ENCODE data around the gene SSU72. TPM values are rescaled to one million over a fixed set of nuclear protein-coding genes. Genes with fewer than 3 reads are reported as not detected.
"Not testable (repeated sequence)": the region's sequence is repeated elsewhere in the genome, so short reads cannot be mapped to it uniquely, and the experiment has no call there.

SSU72 gene
- total RNA-seq, 2 experiments from 2014 or later = 111 to 113 TPM

GRCh38 chr1:1538334-1538733, 36.3 kb downstream of the SSU72 start:
- no peak for DNase-seq
- POLR2A ChIA-PET = interaction anchor here (1.0 to 1.2 kb wide), 2 partner anchors 9 to 21 kb away, joined by 3 read pairs; no protein-coding TSS in a partner anchor
- Mint-ChIP-seq H3K4me1 (no peaks in the 10 kb centered on the region), H3K4me3 (no peak overlapping the region), H3K36me3 (ENCODE audit: low read depth) (peaks cover 2% of the 10 kb centered on the region), H3K27me3 (no peaks in the 10 kb centered on the region), H3K27ac (no peak overlapping the region), H3K9me3 (no peaks in the 10 kb centered on the region)
- CTCF ChIA-PET = no interaction called here

GRCh38 chr1:1537626-1538250, 36.9 kb downstream of the SSU72 start:
- ChIA-PET CTCF (no interaction called here), POLR2A (interaction anchor here (1.2 kb wide), 1 partner anchor 22 kb away, joined by 3 read pairs; no protein-coding TSS in a partner anchor)
- H3K27ac Mint-ChIP-seq = no peak overlapping the region
- no peaks in the 10 kb centered on the region for H3K27me3 Mint-ChIP-seq
- DNase-seq = no peak
- H3K9me3 Mint-ChIP-seq = no peaks in the 10 kb centered on the region
- H3K36me3 Mint-ChIP-seq (ENCODE audit: low read depth) = peaks cover 4% of the 10 kb centered on the region
- H3K4me3 Mint-ChIP-seq = no peak overlapping the region
- no peaks in the 10 kb centered on the region for H3K4me1 Mint-ChIP-seq

GRCh38 chr1:1536938-1537546, 37.6 kb downstream of the SSU72 start:
- peaks cover 6% of the 10 kb centered on the region for H3K36me3 Mint-ChIP-seq (ENCODE audit: low read depth)
- H3K27ac Mint-ChIP-seq = no peak overlapping the region
- no peak for DNase-seq
- H3K9me3 Mint-ChIP-seq = peaks cover 2% of the 10 kb centered on the region
- ChIA-PET CTCF (no interaction called here), POLR2A (no interaction called here)
- no peaks in the 10 kb centered on the region for H3K27me3 Mint-ChIP-seq
- no peak overlapping the region for H3K4me3 Mint-ChIP-seq
- H3K4me1 Mint-ChIP-seq = no peaks in the 10 kb centered on the region

GRCh38 chr1:1536019-1536937, 38.4 kb downstream of the SSU72 start:
- H3K4me1 Mint-ChIP-seq = no peaks in the 10 kb centered on the region
- H3K27me3 Mint-ChIP-seq = no peaks in the 10 kb centered on the region
- no peak overlapping the region for H3K4me3 Mint-ChIP-seq
- H3K9me3 Mint-ChIP-seq = peaks cover 5% of the 10 kb centered on the region
- no peak overlapping the region for H3K27ac Mint-ChIP-seq
- no peak for DNase-seq
- ChIA-PET POLR2A (no interaction called here), CTCF (no interaction called here)
- H3K36me3 Mint-ChIP-seq (ENCODE audit: low read depth) = peaks cover 8% of the 10 kb centered on the region

GRCh38 chr1:1535201-1536018, 39.3 kb downstream of the SSU72 start:
- no peak for DNase-seq
- Mint-ChIP-seq H3K4me1 (no peaks in the 10 kb centered on the region), H3K27ac (no peak overlapping the region), H3K9me3 (peaks cover 5% of the 10 kb centered on the region), H3K27me3 (no peaks in the 10 kb centered on the region), H3K36me3 (ENCODE audit: low read depth) (peaks cover 12% of the 10 kb centered on the region), H3K4me3 (no peak overlapping the region)
- CTCF ChIA-PET = no interaction called here
- POLR2A ChIA-PET = no interaction called here

- Mint-ChIP-seq H3K4me1 (no peaks in the 10 kb centered on the region), H3K4me3 (no peak overlapping the region), H3K36me3 (ENCODE audit: low read depth) (peaks cover 20% of the 10 kb centered on the region), H3K27me3 (no peaks in the 10 kb centered on the region), H3K27ac (no peak overlapping the region), H3K9me3 (peaks cover 7% of the 10 kb centered on the region)
- DNase-seq = no peak
- ChIA-PET CTCF (no interaction called here), POLR2A (no interaction called here)
These were observed 40.1 kb downstream of the SSU72 start for GRCh38 chr1:1534401-1535154.

- H3K4me3 Mint-ChIP-seq, DNase-seq, CTCF ChIA-PET, POLR2A ChIA-PET, H3K27ac Mint-ChIP-seq, H3K27me3 Mint-ChIP-seq, H3K4me1 Mint-ChIP-seq, H3K9me3 Mint-ChIP-seq: not testable (repeated sequence)
- peaks cover 23% of the 10 kb centered on the region for H3K36me3 Mint-ChIP-seq (ENCODE audit: low read depth)
These were observed 40.8 kb downstream of the SSU72 start for GRCh38 chr1:1533894-1534291.

- H3K27me3 Mint-ChIP-seq, DNase-seq, H3K9me3 Mint-ChIP-seq, H3K27ac Mint-ChIP-seq, H3K4me3 Mint-ChIP-seq, POLR2A ChIA-PET, H3K4me1 Mint-ChIP-seq, CTCF ChIA-PET: not testable (repeated sequence)
- peaks cover 27% of the 10 kb centered on the region for H3K36me3 Mint-ChIP-seq (ENCODE audit: low read depth)
These were observed 41.3 kb downstream of the SSU72 start for GRCh38 chr1:1533176-1533893.

GRCh38 chr1:1531947-1532346, 42.7 kb downstream of the SSU72 start:
- H3K27me3 Mint-ChIP-seq = no peaks in the 10 kb centered on the region
- POLR2A ChIA-PET = no interaction called here
- no peaks in the 10 kb centered on the region for H3K4me1 Mint-ChIP-seq
- no peak for DNase-seq
- CTCF ChIA-PET = no interaction called here
- peaks cover 31% of the 10 kb centered on the region for H3K36me3 Mint-ChIP-seq (ENCODE audit: low read depth)
- H3K27ac Mint-ChIP-seq = no peak overlapping the region
- H3K4me3 Mint-ChIP-seq = no peak overlapping the region
- H3K9me3 Mint-ChIP-seq = peaks cover 7% of the 10 kb centered on the region

GRCh38 chr1:1529936-1530335, 44.7 kb downstream of the SSU72 start:
- CTCF ChIA-PET = no interaction called here
- H3K4me3 Mint-ChIP-seq = no peak overlapping the region
- POLR2A ChIA-PET = interaction anchor here (1.1 kb wide), 1 partner anchor 9 kb away, joined by 3 read pairs; no protein-coding TSS in a partner anchor

GRCh38 chr1:1529321-1529720, 45.3 kb downstream of the SSU72 start:
- POLR2A ChIA-PET = interaction anchor here (1.1 kb wide), 1 partner anchor 9 kb away, joined by 3 read pairs; no protein-coding TSS in a partner anchor
- H3K4me3 Mint-ChIP-seq = no peak overlapping the region
- CTCF ChIA-PET = no interaction called here
- no peaks in the 10 kb centered on the region for H3K27me3 Mint-ChIP-seq
- no peak for DNase-seq
- peaks cover 7% of the 10 kb centered on the region for H3K9me3 Mint-ChIP-seq
- no peaks in the 10 kb centered on the region for H3K4me1 Mint-ChIP-seq
- peaks cover 31% of the 10 kb centered on the region for H3K36me3 Mint-ChIP-seq (ENCODE audit: low read depth)
- no peak overlapping the region for H3K27ac Mint-ChIP-seq

More at GRCh38 chr1:1529936-1530335, 44.7 kb downstream of the SSU72 start:
- no peak for DNase-seq
- H3K9me3 Mint-ChIP-seq = peaks cover 7% of the 10 kb centered on the region
- H3K27ac Mint-ChIP-seq = no peak overlapping the region
- no peaks in the 10 kb centered on the region for H3K4me1 Mint-ChIP-seq
- H3K27me3 Mint-ChIP-seq = no peaks in the 10 kb centered on the region
- H3K36me3 Mint-ChIP-seq (ENCODE audit: low read depth) = peaks cover 31% of the 10 kb centered on the region
